ENCODE data around the gene AGFG1.

Gene AGFG1

GRCh38 chr2:227499627-227500300, 27.8 kb downstream of the AGFG1 start:
- Histone ChIP-seq H3K4me1 (ENCODE audit: control insufficient read depth, insufficient read depth, low read length, unreplicated experiment) (peaks cover 22% of the 10 kb centered on the region), H3K79me2 (ENCODE audit: control insufficient read depth, insufficient read depth, low read length, unreplicated experiment) (peaks cover 71% of the 10 kb centered on the region), H2AFZ (ENCODE audit: low read length, unreplicated experiment) (no peak overlapping the region), H3K36me3 (ENCODE audit: insufficient read depth, low read length) (peaks cover 6% of the 10 kb centered on the region), H3K27me3 (ENCODE audit: insufficient read depth, low read length) (no peaks in the 10 kb centered on the region), H3K4me3 (ENCODE audit: low read depth, low read length) (no peak overlapping the region), H3K27ac (ENCODE audit: low read depth, low read length) (no peak overlapping the region)

- Histone ChIP-seq H2AFZ (ENCODE audit: low read length, unreplicated experiment) (no peak overlapping the region), H3K36me3 (ENCODE audit: insufficient read depth, low read length) (peaks cover 6% of the 10 kb centered on the region), H3K27ac (ENCODE audit: low read depth, low read length) (no peak overlapping the region), H3K4me1 (ENCODE audit: control insufficient read depth, insufficient read depth, low read length, unreplicated experiment) (peaks cover 22% of the 10 kb centered on the region), H3K4me3 (ENCODE audit: low read depth, low read length) (no peak overlapping the region), H3K27me3 (ENCODE audit: insufficient read depth, low read length) (no peaks in the 10 kb centered on the region), H3K79me2 (ENCODE audit: control insufficient read depth, insufficient read depth, low read length, unreplicated experiment) (peaks cover 71% of the 10 kb centered on the region)
These were observed 28.3 kb downstream of the AGFG1 start for GRCh38 chr2:227500301-227500630.

DNA sequence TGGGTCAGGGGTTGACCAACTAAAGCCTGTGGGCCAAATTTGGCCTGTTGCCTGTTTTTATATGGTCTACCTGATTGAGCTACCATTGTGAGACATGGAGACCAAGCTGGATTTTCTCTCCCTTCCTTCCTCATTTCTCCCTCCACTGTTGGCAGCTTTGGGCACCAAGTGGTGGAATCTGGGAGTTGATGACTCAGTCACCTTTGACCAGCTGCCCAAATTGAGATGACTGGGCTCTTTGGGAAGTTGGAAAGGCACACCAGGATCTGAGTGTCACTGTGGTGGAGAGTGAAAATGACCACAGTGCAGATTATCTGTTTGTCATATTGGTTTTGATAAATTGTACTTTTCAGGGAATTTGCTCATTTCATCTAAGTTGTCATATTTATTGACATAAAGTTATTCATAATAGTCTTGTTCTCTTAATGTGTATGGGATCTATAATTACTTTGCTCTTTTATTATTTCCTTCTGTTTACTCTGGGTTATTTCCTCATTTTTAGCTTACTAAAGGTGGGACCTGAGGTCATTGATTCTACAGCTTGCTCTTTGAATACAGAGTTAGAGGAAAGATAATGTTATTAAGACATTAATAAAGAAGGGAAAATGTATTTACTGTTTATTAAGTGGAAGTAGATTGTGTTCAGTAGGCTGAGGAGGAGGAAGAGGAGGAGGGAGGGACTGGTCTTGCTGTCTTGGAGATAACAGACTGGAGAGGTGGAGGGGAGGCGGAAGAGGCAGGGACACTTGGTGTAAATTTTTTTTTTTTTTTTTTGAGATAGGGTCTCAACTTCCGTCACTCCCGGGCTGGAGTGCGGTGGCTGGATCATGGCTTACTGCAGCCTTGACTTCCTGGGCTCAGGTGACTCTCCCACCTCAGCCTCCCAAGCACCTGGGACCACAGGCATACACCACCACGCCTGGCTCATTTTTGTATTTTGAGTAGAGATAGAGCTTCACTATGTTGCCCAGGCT, 31.8 kb downstream of the AGFG1 start:
- peak overlapping the region; percentile 2; the same call in 1 of the 2 replicates for H3K4me3 ChIP-seq (ENCODE audit: low read depth, low read length)
- no peak overlapping the region for H2AFZ ChIP-seq (ENCODE audit: low read length, unreplicated experiment)
- H3K27ac ChIP-seq (ENCODE audit: low read depth, low read length), result peak overlapping the region; percentile 53
- peaks cover 6% of the 10 kb centered on the region; the same call in 1 of the 2 replicates for H3K36me3 ChIP-seq (ENCODE audit: insufficient read depth, low read length)
- peaks cover 82% of the 10 kb centered on the region for H3K79me2 ChIP-seq (ENCODE audit: control insufficient read depth, insufficient read depth, low read length, unreplicated experiment)
- no peaks in the 10 kb centered on the region for H3K27me3 ChIP-seq (ENCODE audit: insufficient read depth, low read length)
- H3K4me1 ChIP-seq (ENCODE audit: control insufficient read depth, insufficient read depth, low read length, unreplicated experiment), result peaks cover 27% of the 10 kb centered on the region

DNA sequence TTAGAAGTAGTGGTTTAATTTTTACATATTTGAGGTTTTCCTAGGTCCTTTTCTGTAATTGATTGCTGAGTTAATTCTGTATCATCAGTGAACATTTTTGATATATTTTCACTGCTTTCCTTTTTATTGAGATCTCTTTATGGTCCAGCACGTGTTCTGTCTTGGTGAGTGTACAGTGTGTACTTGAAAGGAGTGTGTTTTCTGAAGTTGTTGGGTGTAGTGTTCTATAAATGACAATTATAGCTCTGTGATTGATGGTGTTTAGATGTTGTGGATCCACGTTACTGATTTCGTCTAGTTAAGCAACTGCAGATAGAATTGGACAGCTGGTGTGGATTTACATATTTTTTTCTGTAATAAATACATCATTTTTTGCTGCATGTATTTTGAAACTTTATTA, 32.7 kb downstream of the AGFG1 start:
- Histone ChIP-seq H3K27ac (ENCODE audit: low read depth, low read length) (no peak overlapping the region), H3K36me3 (ENCODE audit: insufficient read depth, low read length) (peaks cover 6% of the 10 kb centered on the region; the same call in 1 of the 2 replicates)

DNA sequence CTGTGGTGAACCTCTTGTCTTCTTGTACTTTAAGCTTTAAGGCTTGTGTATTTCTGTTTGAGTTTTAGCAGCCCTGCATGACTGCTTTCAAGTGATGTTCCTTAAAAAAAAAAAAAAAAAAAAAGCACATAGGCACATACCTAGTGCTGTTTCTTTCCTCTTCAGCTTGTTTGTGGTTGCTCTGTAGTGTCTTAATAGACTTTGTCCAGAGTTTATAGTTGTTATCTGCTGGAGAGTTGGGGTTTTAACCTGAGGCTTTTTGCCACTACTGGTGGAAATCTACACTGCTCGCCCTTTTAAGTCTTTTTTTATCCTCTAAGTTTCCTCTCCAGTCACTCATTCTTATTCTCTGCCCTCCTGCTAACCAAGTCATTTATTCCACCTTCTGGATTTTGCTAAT, 34.5 kb downstream of the AGFG1 start:
- Histone ChIP-seq H3K79me2 (ENCODE audit: control insufficient read depth, insufficient read depth, low read length, unreplicated experiment) (peaks cover 88% of the 10 kb centered on the region), H3K4me3 (ENCODE audit: low read depth, low read length) (no peak overlapping the region), H3K27me3 (ENCODE audit: insufficient read depth, low read length) (no peaks in the 10 kb centered on the region), H3K4me1 (ENCODE audit: control insufficient read depth, insufficient read depth, low read length, unreplicated experiment) (peaks cover 49% of the 10 kb centered on the region), H2AFZ (ENCODE audit: low read length, unreplicated experiment) (no peak overlapping the region), H3K36me3 (ENCODE audit: insufficient read depth, low read length) (no peaks in the 10 kb centered on the region), H3K27ac (ENCODE audit: low read depth, low read length) (no peak overlapping the region)

More for the DNA sequence above, 32.7 kb downstream of the AGFG1 start:
- H3K4me3 ChIP-seq (ENCODE audit: low read depth, low read length), result no peak overlapping the region
- H3K4me1 ChIP-seq (ENCODE audit: control insufficient read depth, insufficient read depth, low read length, unreplicated experiment), result peaks cover 35% of the 10 kb centered on the region
- H2AFZ ChIP-seq (ENCODE audit: low read length, unreplicated experiment), result no peak overlapping the region
- peaks cover 82% of the 10 kb centered on the region for H3K79me2 ChIP-seq (ENCODE audit: control insufficient read depth, insufficient read depth, low read length, unreplicated experiment)
- no peaks in the 10 kb centered on the region for H3K27me3 ChIP-seq (ENCODE audit: insufficient read depth, low read length)

- Histone ChIP-seq H3K27ac (ENCODE audit: low read depth, low read length) (no peak overlapping the region), H3K27me3 (ENCODE audit: insufficient read depth, low read length) (no peaks in the 10 kb centered on the region), H2AFZ (ENCODE audit: low read length, unreplicated experiment) (no peak overlapping the region), H3K36me3 (ENCODE audit: insufficient read depth, low read length) (no peaks in the 10 kb centered on the region), H3K4me1 (ENCODE audit: control insufficient read depth, insufficient read depth, low read length, unreplicated experiment) (peaks cover 59% of the 10 kb centered on the region), H3K79me2 (ENCODE audit: control insufficient read depth, insufficient read depth, low read length, unreplicated experiment) (peaks cover 95% of the 10 kb centered on the region), H3K4me3 (ENCODE audit: low read depth, low read length) (no peak overlapping the region)
These were observed 36.0 kb downstream of the AGFG1 start for GRCh38 chr2:227507963-227508362.

DNA sequence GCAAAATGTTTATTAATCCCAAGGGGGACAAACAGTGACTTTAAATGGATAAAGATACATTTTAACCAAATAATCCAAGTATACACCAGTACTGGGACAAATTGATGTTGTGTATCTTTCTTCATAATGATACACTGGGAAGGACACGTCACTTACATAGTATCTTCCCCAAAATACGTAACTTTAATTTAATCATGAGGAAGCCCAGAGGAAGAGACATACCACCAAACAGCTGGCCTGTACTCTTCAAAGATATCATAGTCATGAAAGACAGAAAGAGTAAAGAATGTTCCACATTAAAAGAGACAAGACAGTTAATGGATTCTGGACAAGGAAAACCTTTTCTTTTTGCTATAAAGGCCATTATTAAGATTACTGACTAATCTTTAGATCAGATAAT, 37.1 kb downstream of the AGFG1 start:
- Histone ChIP-seq H3K27me3 (ENCODE audit: insufficient read depth, low read length) (no peaks in the 10 kb centered on the region), H3K27ac (ENCODE audit: low read depth, low read length) (no peak overlapping the region), H3K4me3 (ENCODE audit: low read depth, low read length) (no peak overlapping the region), H2AFZ (ENCODE audit: low read length, unreplicated experiment) (no peak overlapping the region), H3K4me1 (ENCODE audit: control insufficient read depth, insufficient read depth, low read length, unreplicated experiment) (peaks cover 50% of the 10 kb centered on the region), H3K79me2 (ENCODE audit: control insufficient read depth, insufficient read depth, low read length, unreplicated experiment) (peaks cover 96% of the 10 kb centered on the region), H3K36me3 (ENCODE audit: insufficient read depth, low read length) (no peaks in the 10 kb centered on the region)

GRCh38 chr2:227509824-227510619, 38.1 kb downstream of the AGFG1 start:
- Histone ChIP-seq H3K4me1 (ENCODE audit: control insufficient read depth, insufficient read depth, low read length, unreplicated experiment) (peaks cover 42% of the 10 kb centered on the region), H2AFZ (ENCODE audit: low read length, unreplicated experiment) (no peak overlapping the region), H3K27ac (ENCODE audit: low read depth, low read length) (0 out of 2 replicates have a peak overlapping the region, but pooled peaks have one; percentile 10), H3K79me2 (ENCODE audit: control insufficient read depth, insufficient read depth, low read length, unreplicated experiment) (peaks cover 92% of the 10 kb centered on the region), H3K27me3 (ENCODE audit: insufficient read depth, low read length) (no peaks in the 10 kb centered on the region), H3K36me3 (ENCODE audit: insufficient read depth, low read length) (no peaks in the 10 kb centered on the region), H3K4me3 (ENCODE audit: low read depth, low read length) (no peak overlapping the region)

GRCh38 chr2:227510620-227510958, 38.6 kb downstream of the AGFG1 start:
- Histone ChIP-seq H2AFZ (ENCODE audit: low read length, unreplicated experiment) (no peak overlapping the region), H3K27ac (ENCODE audit: low read depth, low read length) (0 out of 2 replicates have a peak overlapping the region, but pooled peaks have one; percentile 10), H3K79me2 (ENCODE audit: control insufficient read depth, insufficient read depth, low read length, unreplicated experiment) (peaks cover 92% of the 10 kb centered on the region), H3K4me3 (ENCODE audit: low read depth, low read length) (no peak overlapping the region), H3K27me3 (ENCODE audit: insufficient read depth, low read length) (no peaks in the 10 kb centered on the region), H3K4me1 (ENCODE audit: control insufficient read depth, insufficient read depth, low read length, unreplicated experiment) (peaks cover 46% of the 10 kb centered on the region), H3K36me3 (ENCODE audit: insufficient read depth, low read length) (no peaks in the 10 kb centered on the region)

GRCh38 chr2:227511239-227511930, 39.4 kb downstream of the AGFG1 start:
- peaks cover 92% of the 10 kb centered on the region for H3K79me2 ChIP-seq (ENCODE audit: control insufficient read depth, insufficient read depth, low read length, unreplicated experiment)
- H3K27ac ChIP-seq (ENCODE audit: low read depth, low read length), result no peak overlapping the region
- H3K4me3 ChIP-seq (ENCODE audit: low read depth, low read length), result no peak overlapping the region
- peaks cover 54% of the 10 kb centered on the region for H3K4me1 ChIP-seq (ENCODE audit: control insufficient read depth, insufficient read depth, low read length, unreplicated experiment)
- no peak overlapping the region for H2AFZ ChIP-seq (ENCODE audit: low read length, unreplicated experiment)
- no peaks in the 10 kb centered on the region for H3K36me3 ChIP-seq (ENCODE audit: insufficient read depth, low read length)
- H3K27me3 ChIP-seq (ENCODE audit: insufficient read depth, low read length), result no peaks in the 10 kb centered on the region
